Sigmoid colon (tissue), 7 donors: ENCODE data around the gene CEL. TPM values are rescaled to one million over a fixed set of nuclear protein-coding genes. Genes with fewer than 3 reads are reported as not detected.

ENCODE experiments used
- DNase-seq: peaks from one replicate; pipeline ENCODE4 v3.0.0-alpha.2; 2019
- H3K27ac ChIP-seq, 4 donors: fragments of 200-600 bp; sonication (generic); one replicate each; pipeline ENCODE4 v1.5.1; 2016 to 2019; ENCODE audit warnings: mild to moderate bottlenecking in 1 of 4
- H3K27me3 ChIP-seq, 3 donors: fragments of 200-600 bp; sonication (generic); one replicate each; pipeline ENCODE4 v1.5.1; 2019; ENCODE audit warnings: mild to moderate bottlenecking in 1 of 3
- H3K36me3 ChIP-seq, 4 donors: fragments of 200-600 bp; sonication (generic); one replicate each; pipeline ENCODE4 v1.5.1; 2016 to 2019
- H3K4me1 ChIP-seq, 4 donors: fragments of 200-600 bp; sonication (generic); one replicate each; pipeline ENCODE4 v1.5.1; 2017 to 2019
- H3K4me3 ChIP-seq, 4 donors: fragments of 200-600 bp; sonication (generic); one replicate each; pipeline ENCODE4 v1.5.1; 2017 to 2019; ENCODE audit warnings: mild to moderate bottlenecking in 2 of 4, moderate library complexity in 1 of 4
- H3K9me3 ChIP-seq, 4 donors: fragments of 200-600 bp in 3 of 4; sonication (generic) in 3 of 4; one replicate each; pipeline versions ENCODE4 v1.5.1 to v1.6.1; 2013 to 2019
- CTCF ChIP-seq, 4 experiments: fragments of 450-650 bp in 3 of 4; fragments of 200-600 bp in 1 of 4; IDR thresholded peaks; one replicate each; pipeline ENCODE4 v1.5.1; 2016 to 2019; ENCODE audit warnings: antibody characterized with exemption in 4 of 4, mild to moderate bottlenecking in 3 of 4, moderate library complexity in 2 of 4
- EP300 ChIP-seq, 4 donors: sonication (generic); formaldehyde crosslinking; IDR thresholded peaks; one replicate each; pipeline ENCODE4 v1.6.1; 2017; ENCODE audit warnings: antibody characterized with exemption in 4 of 4
- POLR2A ChIP-seq, 2 donors: fragments of 450-650 bp; IDR thresholded peaks; one replicate each; pipeline ENCODE4 v1.6.1; 2016; ENCODE audit warnings: antibody characterized with exemption in 2 of 2, mild to moderate bottlenecking in 2 of 2, moderate library complexity in 2 of 2
- POLR2AphosphoS5 ChIP-seq, 4 donors: sonication (generic); formaldehyde crosslinking; IDR thresholded peaks; one replicate each; pipeline ENCODE4 v1.6.1; 2017; ENCODE audit warnings: antibody characterized with exemption in 4 of 4
- WGBS, 2 donors: extraction: QIAGEN DNeasy Blood & Tissue Kit; methylation state at CpG; one replicate each; pipeline ENCODE4 v1.1.7; 2013; 5-methylcytosine and 5-hydroxymethylcytosine counted together
- intact Hi-C: fragments of 100-400 bp; cut with DNase I; formaldehyde crosslinking; loops from one replicate; pipeline ENCODE4 v1.15.1; 2023
- polyA plus RNA-seq, 3 donors: library from polyadenylated mRNA; stranded (reverse); fragments of 200-250 nt; gene quantifications; one replicate each; pipeline ENCODE4 v1.2.3, GENCODE V29; 2013
- total RNA-seq, 4 donors: library from RNA; depleted of rRNA; stranded (reverse); fragments of >200 nt; gene quantifications; one replicate each; pipeline ENCODE4 v1.1.0, GENCODE V29; 2016
- donor health status: healthy with polysubstance abuse.
- donor health status: Bipolar disorder and iron deficiency.
- donor health status: healthy.

Gene CEL
- total and polyA plus RNA-seq, 7 donors: 0.36 to 4.8 (median 1.0) TPM; not detected in 2

GRCh38 chr9:133054194-133054890 is 7.4 kb upstream of the CEL start:
- no peak for TF ChIP-seq POLR2A (IDR thresholded peaks at IDR 0.05)
- TF ChIP-seq EP300 (IDR thresholded peaks at IDR 0.05): no peak
- no peak for TF ChIP-seq POLR2AphosphoS5 (IDR thresholded peaks at IDR 0.05)
- no peak for TF ChIP-seq CTCF (IDR thresholded peaks at IDR 0.05)
- Histone ChIP-seq H3K9me3 (no peaks in the 10 kb centered on the region), H3K36me3 (peaks cover 35 to 94% (median 61%) of the 10 kb centered on the region in 4 donors), H3K27ac (no peak overlapping the region), H3K4me3 (no peak overlapping the region), H3K4me1 (no peaks in the 10 kb centered on the region), H3K27me3 (no peaks in the 10 kb centered on the region)
- 92% methylated on average over 24 of the region's 24 CpGs for WGBS, 2 donors
- DNase-seq: no peak
- intact Hi-C loops: no loop called here

GRCh38 chr9:133054966-133055365 is 6.8 kb upstream of the CEL start:
- Histone ChIP-seq H3K4me1 (no peaks in the 10 kb centered on the region), H3K4me3 (no peak overlapping the region), H3K36me3 (peaks cover 35 to 87% (median 61%) of the 10 kb centered on the region in 4 donors), H3K27ac (no peak overlapping the region), H3K27me3 (no peaks in the 10 kb centered on the region), H3K9me3 (no peaks in the 10 kb centered on the region)
- WGBS, 2 donors: 93 to 95% methylated on average over 16 of the region's 16 CpGs
- no peak for TF ChIP-seq POLR2AphosphoS5 (IDR thresholded peaks at IDR 0.05)
- no peak for TF ChIP-seq CTCF (IDR thresholded peaks at IDR 0.05)
- no peak for TF ChIP-seq POLR2A (IDR thresholded peaks at IDR 0.05)
- no peak for TF ChIP-seq EP300 (IDR thresholded peaks at IDR 0.05)
- no peak for DNase-seq
- intact Hi-C loops: loop anchor here (5.0 kb wide), 1 partner anchor 37 kb away; no protein-coding TSS in a partner anchor

GRCh38 chr9:133055788-133056420 is 5.9 kb upstream of the CEL start:
- Histone ChIP-seq H3K9me3 (no peaks in the 10 kb centered on the region), H3K36me3 (peaks cover 35 to 78% (median 58%) of the 10 kb centered on the region in 4 donors), H3K27me3 (no peaks in the 10 kb centered on the region), H3K27ac (no peak overlapping the region), H3K4me3 (no peak overlapping the region), H3K4me1 (no peaks in the 10 kb centered on the region)
- DNase-seq: no peak
- intact Hi-C loops: loop anchor here (5.0 kb wide), 1 partner anchor 36 kb away; no protein-coding TSS in a partner anchor
- no peak for TF ChIP-seq POLR2AphosphoS5 (IDR thresholded peaks at IDR 0.05)
- no peak for TF ChIP-seq POLR2A (IDR thresholded peaks at IDR 0.05)
- TF ChIP-seq EP300 (IDR thresholded peaks at IDR 0.05): no peak
- no peak for TF ChIP-seq CTCF (IDR thresholded peaks at IDR 0.05)
- WGBS, 2 donors: 93% methylated on average over 17 of the region's 17 CpGs

- H3K27me3 ChIP-seq: no peaks in the 10 kb centered on the region
- H3K27ac ChIP-seq: no peak overlapping the region
- DNase-seq: no peak
- peaks cover 29 to 72% (median 52%) of the 10 kb centered on the region in 4 donors for H3K36me3 ChIP-seq
- H3K4me1 ChIP-seq: no peaks in the 10 kb centered on the region
- no peak for TF ChIP-seq EP300 (IDR thresholded peaks at IDR 0.05)
- no peak for TF ChIP-seq CTCF (IDR thresholded peaks at IDR 0.05)
- no peak for TF ChIP-seq POLR2AphosphoS5 (IDR thresholded peaks at IDR 0.05)
- TF ChIP-seq POLR2A (IDR thresholded peaks at IDR 0.05): no peak
- intact Hi-C loops: loop anchor here (5.0 kb wide), 1 partner anchor 36 kb away; no protein-coding TSS in a partner anchor
- WGBS, 2 donors: 68 to 84% methylated on average over 13 of the region's 13 CpGs
- no peaks in the 10 kb centered on the region for H3K9me3 ChIP-seq
- H3K4me3 ChIP-seq: no peak overlapping the region
These were observed 5.2 kb upstream of the CEL start for GRCh38 chr9:133056533-133056932.
